Gastrocnemius medialis (tissue), 4 donors: Measurements from ENCODE around the gene FNDC10. TPM values are rescaled to one million over a fixed set of nuclear protein-coding genes. Genes with fewer than 3 reads are reported as not detected.

Experiments
- ATAC-seq, 2 donors: fragments of 150-250 bp; one replicate each; pipeline ENCODE4 v1.9.1; 2016
- DNase-seq, 2 donors: peaks; one replicate each; pipeline ENCODE4 v3.0.0-alpha.2; 2019
- H3K27ac ChIP-seq, 4 donors: fragments of 200-600 bp; sonication (generic); 1 replicate in 1 of 4; 2 replicates in 3 of 4; pipeline ENCODE4 v1.5.1; 2016 to 2018; ENCODE audit warnings: mild to moderate bottlenecking in 2 of 4, moderate library complexity in 1 of 4
- H3K27me3 ChIP-seq, 3 donors: fragments of 200-600 bp; sonication (generic) in 2 of 3; 1 replicate in 1 of 3; 2 replicates in 2 of 3; pipeline versions ENCODE4 v1.5.1 to v1.6.0; 2016 to 2019; ENCODE audit warnings: mild to moderate bottlenecking in 1 of 3, moderate library complexity in 1 of 3
- H3K36me3 ChIP-seq, 2 donors: fragments of 200-600 bp; sonication (generic) in 1 of 2; one replicate each; pipeline ENCODE4 v1.5.1; 2017 to 2018
- H3K4me1 ChIP-seq, 2 donors: fragments of 200-600 bp; sonication (generic) in 1 of 2; one replicate each; pipeline ENCODE4 v1.5.1; 2016 to 2017; ENCODE audit warnings: mild to moderate bottlenecking in 2 of 2
- H3K4me3 ChIP-seq, 4 donors: fragments of 200-600 bp; sonication (generic) in 3 of 4; 1 replicate in 1 of 4; 2 replicates in 3 of 4; pipeline ENCODE4 v1.5.1; 2016 to 2019; ENCODE audit warnings: mild to moderate bottlenecking in 2 of 4
- H3K9me3 ChIP-seq, 3 donors: fragments of 200-600 bp; sonication (generic) in 2 of 3; 1 replicate in 1 of 3; 2 replicates in 2 of 3; pipeline ENCODE4 v1.5.1; 2016 to 2019
- CTCF ChIP-seq, 5 experiments: fragments of 450-650 bp in 3 of 5; fragments of 200-600 bp in 2 of 5; sonication (generic) in 2 of 5; IDR thresholded peaks in 4 of 5; conservative IDR thresholded peaks in 1 of 5; 1 replicate in 4 of 5; 2 replicates in 1 of 5; pipeline ENCODE4 v1.5.1; 2016 to 2019; ENCODE audit warnings: antibody characterized with exemption in 5 of 5, mild to moderate bottlenecking in 3 of 5, moderate library complexity in 3 of 5
- POLR2A ChIP-seq, 2 donors: fragments of 450-650 bp; IDR thresholded peaks; one replicate each; pipeline ENCODE4 v1.6.1; 2017; ENCODE audit warnings: antibody characterized with exemption in 2 of 2, mild to moderate bottlenecking in 2 of 2, moderate library complexity in 2 of 2
- in situ Hi-C, 4 donors: fragments of 200-750 bp; cut with MboI; loops; one replicate each; pipeline versions ENCODE4 v1.15.0 to v1.8.0; 2017; ENCODE audit warnings: low sequenced_read_pairs in 4 of 4
- intact Hi-C: fragments of 100-400 bp; cut with DNase I; formaldehyde crosslinking; loops from one replicate; pipeline ENCODE4 v1.15.1; 2023; ENCODE audit warnings: low total_unique reads
- total RNA-seq, 4 donors: library from RNA; depleted of rRNA; stranded (reverse); fragments of >200 nt; gene quantifications; one replicate each; pipeline versions ENCODE4 v1.1.0 to v1.2.3, GENCODE V29; 2016

Gene FNDC10
- total RNA-seq, 4 donors from 2014 or later, result 0.20 to 1.3 (median 0.94) TPM; not detected in 1

GRCh38 chr1:1573843-1574720, 25.9 kb downstream of the FNDC10 start:
- Histone ChIP-seq H3K27ac (peak overlapping the region; percentile 97 to 99 (median 98)), H3K4me3 (peak overlapping the region; percentile 89 to 98 (median 96)), H3K4me1 (peaks cover 37 to 40% of the 10 kb centered on the region in 2 donors), H3K36me3 (no peaks in the 10 kb centered on the region), H3K27me3 (no peaks in the 10 kb centered on the region), H3K9me3 (no peaks in the 10 kb centered on the region)
- intact Hi-C loops (loop anchor here (1.0 to 2.0 kb wide), 4 partner anchors 41 to 175 kb away; partner anchors contain the start of genes ATAD3A, ATAD3B, CCNL2 and MIB2), in situ Hi-C loops (no loop called here)
- DNase-seq, result peak; percentile 31 to 40
- ATAC-seq, result peak; percentile 81 to 82
- TF ChIP-seq POLR2A (IDR thresholded peaks at IDR 0.05) (no peak), CTCF (IDR thresholded peaks at IDR 0.05 in 4 of 5, conservative IDR thresholded peaks at IDR 0.05 in 1 of 5) (no peak)

- Histone ChIP-seq H3K9me3 (no peaks in the 10 kb centered on the region), H3K4me3 (no peak overlapping the region), H3K27me3 (no peaks in the 10 kb centered on the region), H3K4me1 (peaks cover 67 to 69% of the 10 kb centered on the region in 2 donors), H3K27ac (peak overlapping the region; percentile 84 to 91 (median 86)), H3K36me3 (peaks cover 2 to 4% of the 10 kb centered on the region in 2 donors)
- in situ Hi-C loops, result no loop called here
- no peak for ATAC-seq
- intact Hi-C loops, result no loop called here
- TF ChIP-seq CTCF (IDR thresholded peaks at IDR 0.05 in 4 of 5, conservative IDR thresholded peaks at IDR 0.05 in 1 of 5) (no peak), POLR2A (IDR thresholded peaks at IDR 0.05) (peak in 1 of 2 donors; percentile 36)
- DNase-seq, result no peak
Measured at GRCh38 chr1:1569341-1569740, 30.6 kb downstream of the FNDC10 start.

- peak; percentile 13 to 42 for ATAC-seq
- TF ChIP-seq CTCF (IDR thresholded peaks at IDR 0.05 in 4 of 5, conservative IDR thresholded peaks at IDR 0.05 in 1 of 5) (no peak), POLR2A (IDR thresholded peaks at IDR 0.05) (no peak)
- peaks cover 60 to 62% of the 10 kb centered on the region in 2 donors for H3K4me1 ChIP-seq
- no peaks in the 10 kb centered on the region for H3K9me3 ChIP-seq
- peak overlapping the region; percentile 84 to 91 (median 86) for H3K27ac ChIP-seq
- no peak for DNase-seq
- in situ Hi-C loops (no loop called here), intact Hi-C loops (no loop called here)
- H3K4me3 ChIP-seq, result peak overlapping the region in 1 of 4 donors; percentile 33
- no peaks in the 10 kb centered on the region for H3K27me3 ChIP-seq
- peaks cover 3 to 18% of the 10 kb centered on the region in 2 donors for H3K36me3 ChIP-seq
Measured at GRCh38 chr1:1567891-1568291, 32.0 kb downstream of the FNDC10 start.

- Histone ChIP-seq H3K4me1 (peaks cover 56 to 59% of the 10 kb centered on the region in 2 donors), H3K27me3 (no peaks in the 10 kb centered on the region), H3K27ac (peak overlapping the region; percentile 84 to 91 (median 86)), H3K36me3 (peaks cover 3 to 24% of the 10 kb centered on the region in 2 donors), H3K4me3 (peak overlapping the region in 2 of 4 donors; percentile 3 to 7), H3K9me3 (no peaks in the 10 kb centered on the region)
- TF ChIP-seq CTCF (IDR thresholded peaks at IDR 0.05 in 4 of 5, conservative IDR thresholded peaks at IDR 0.05 in 1 of 5) (no peak), POLR2A (IDR thresholded peaks at IDR 0.05) (peak in 1 of 2 donors; percentile 23)
- peak; percentile 50 to 84 for ATAC-seq
- intact Hi-C loops (no loop called here), in situ Hi-C loops (no loop called here)
- DNase-seq, result peak in 1 of 2 donors; percentile 61
Measured at GRCh38 chr1:1567152-1567875, 32.6 kb downstream of the FNDC10 start.
